SK-N-SH (cell line): Measurements from ENCODE around the gene LRRC40. TPM values are rescaled to one million over a fixed set of nuclear protein-coding genes. Genes with fewer than 3 reads are reported as not detected.

ENCODE experiments used
- CTCF ChIA-PET: fragments of 300-600, 350-600 bp; formaldehyde crosslinking; extraction: SDS; loops from one replicate; lab custom pipeline; 2021; lab: Yijun Ruan, JAX
- POLR2A ChIA-PET: fragments of 350-600 bp; sonication (Branson Sonifier 250); formaldehyde crosslinking; extraction: SDS; loops from one replicate; lab custom pipeline; 2020; ENCODE audit warnings: antibody characterized with exemption, inconsistent platforms; lab: Yijun Ruan, JAX
- DNase-seq: peaks from one replicate; pipeline ENCODE4 v3.0.0; 2012
- H2AFZ ChIP-seq: fragments of 200-600 bp; sonication (generic); 2 replicates; pipeline ENCODE4 v1.8.1; 2016; ENCODE audit warnings: antibody characterized with exemption, mild to moderate bottlenecking, low read depth
- H3F3A ChIP-seq: fragments of 200-600 bp; sonication (generic); replicated peaks from 2 replicates; pipeline ENCODE3; 2016; ENCODE audit warnings: antibody characterized with exemption, mild to moderate bottlenecking; ENCODE audit not compliant: insufficient read depth
- H3K27ac ChIP-seq, 2 experiments: fragments of 200-500 bp in 1 of 2; fragments of 200-600 bp in 1 of 2; sonication (Bioruptor generic) in 1 of 2; sonication (generic), shearing (Covaris generic) in 1 of 2; 2 replicates each; pipeline versions ENCODE4 v1.5.1 to v1.6.1; 2014 to 2016; ENCODE audit warnings: low read depth in 2 of 2, inconsistent platforms in 1 of 2, low read length in 1 of 2, mild to moderate bottlenecking in 1 of 2, mixed read lengths in 1 of 2
- H3K27me3 ChIP-seq: fragments of 200-600 bp; sonication (generic), shearing (Covaris generic); 2 replicates; pipeline ENCODE4 v1.6.1; 2016; ENCODE audit warnings: mixed run types; ENCODE audit not compliant: insufficient read depth
- H3K36me3 ChIP-seq, 2 experiments: fragments of 200-500 bp in 1 of 2; fragments of 200-600 bp in 1 of 2; sonication (Bioruptor generic) in 1 of 2; sonication (generic) in 1 of 2; replicated peaks in 1 of 2; 2 replicates each; pipeline versions ENCODE3 to v1.5.1; 2014 to 2016; ENCODE audit warnings: low read length in 1 of 2, mild to moderate bottlenecking in 1 of 2; ENCODE audit not compliant: insufficient read depth in 2 of 2, control insufficient read depth in 1 of 2
- H3K4me1 ChIP-seq, 2 experiments: fragments of 200-500 bp in 1 of 2; fragments of 200-600 bp in 1 of 2; sonication (Bioruptor generic) in 1 of 2; sonication (generic), shearing (Covaris generic) in 1 of 2; 2 replicates each; pipeline versions ENCODE4 v1.5.1 to v1.6.1; 2014 to 2016; ENCODE audit warnings: low read depth in 1 of 2, low read length in 1 of 2, mixed run types in 1 of 2; ENCODE audit not compliant: insufficient read depth in 2 of 2, control insufficient read depth in 1 of 2
- H3K4me2 ChIP-seq: fragments of 200-600 bp; sonication (generic), shearing (Covaris generic); 2 replicates; pipeline ENCODE4 v1.6.1; 2017; ENCODE audit warnings: mixed run types
- H3K4me3 ChIP-seq, 2 experiments: fragments of 200-500 bp in 1 of 2; fragments of 200-600 bp in 1 of 2; sonication (Bioruptor generic) in 1 of 2; sonication (generic), shearing (Covaris generic) in 1 of 2; 2 replicates each; pipeline versions ENCODE4 v1.5.1 to v1.8.1; 2014 to 2016; ENCODE audit warnings: low read depth in 2 of 2, inconsistent platforms in 1 of 2, low read length in 1 of 2, mild to moderate bottlenecking in 1 of 2, mixed read lengths in 1 of 2, moderate library complexity in 1 of 2
- H3K79me2 ChIP-seq: fragments of 200-600 bp; sonication (generic); 2 replicates; pipeline ENCODE4 v1.8.1; 2017; ENCODE audit warnings: mild to moderate bottlenecking; ENCODE audit not compliant: insufficient read depth
- H3K9ac ChIP-seq: fragments of 200-600 bp; sonication (generic); 2 replicates; pipeline ENCODE4 v1.6.1; 2017; ENCODE audit warnings: mixed run types
- H3K9me2 ChIP-seq: fragments of 200-600 bp; sonication (generic); 2 replicates; pipeline ENCODE4 v1.6.1; 2017; ENCODE audit warnings: mixed run types
- H3K9me3 ChIP-seq: fragments of 200-600 bp; sonication (generic); 2 replicates; pipeline ENCODE4 v1.6.1; 2017; ENCODE audit warnings: mixed run types, mild to moderate bottlenecking, moderate library complexity
- H4K20me1 ChIP-seq: fragments of 200-600 bp; sonication (generic); 2 replicates; pipeline ENCODE4 v1.6.1; 2017; ENCODE audit warnings: mild to moderate bottlenecking, mixed run types; ENCODE audit not compliant: insufficient read depth
- FOXM1 ChIP-seq: IDR thresholded peaks from 2 replicates; pipeline ENCODE4 v1.4.0; 2012; ENCODE audit warnings: low read depth, mild to moderate bottlenecking
- POLR2AphosphoS5 ChIP-seq: IDR thresholded peaks from 2 replicates; pipeline ENCODE4 v1.6.1; 2012; ENCODE audit warnings: low read depth, low read length
- SMC3 ChIP-seq: IDR thresholded peaks from 2 replicates; pipeline ENCODE4 v1.6.1; 2012; ENCODE audit warnings: low read depth, low read length, improper control_type of control experiment
- WGBS: methylation state at CpG from one replicate; pipeline ENCODE4 v1.1.6; 2017; ENCODE audit warnings: low lambda C conversion rate; 5-methylcytosine and 5-hydroxymethylcytosine counted together
- polyA plus RNA-seq, 3 experiments: library from polyadenylated mRNA; depleted of rRNA; stranded (reverse); fragments of >200 nt; gene quantifications; 2 replicates each; pipeline ENCODE4 v1.2.3, GENCODE V29; 2012
- TF ChIP-seq, protein P1 (sequence below): IDR thresholded peaks from 2 replicates; pipeline ENCODE4 v1.4.0; 2012; ENCODE audit warnings: low read depth, borderline replicate concordance
- TF ChIP-seq, protein P2 (sequence below): fragments of 200-600 bp; sonication (generic); IDR thresholded peaks from 2 replicates; pipeline ENCODE4 v1.6.1; 2017; ENCODE audit warnings: antibody characterized with exemption, mild to moderate bottlenecking, moderate library complexity

Gene LRRC40
- polyA plus RNA-seq, 1 of the 3 experiments (the other 2 are of a cell fraction): 5.6 TPM

DNA sequence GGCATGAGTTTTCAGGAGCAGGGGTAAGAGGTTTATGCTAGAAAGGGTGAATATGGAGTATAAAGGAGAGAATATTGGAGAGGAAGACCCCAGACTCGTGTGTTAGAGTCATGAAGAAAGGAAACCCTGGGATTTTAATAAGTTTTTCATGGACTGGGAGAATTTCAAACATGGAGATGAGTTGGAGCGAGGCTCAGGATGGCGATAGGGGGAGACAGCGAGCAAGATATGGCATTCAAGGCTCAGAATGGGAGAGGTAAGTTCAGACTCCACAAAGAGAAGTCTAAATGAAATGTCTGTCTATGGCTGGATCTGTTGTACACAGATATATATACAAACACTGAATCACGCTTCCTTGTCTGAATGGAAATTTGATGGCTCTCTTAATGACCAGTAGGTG is 92.5 kb downstream of the LRRC40 start:
- 63% methylated on average over 5 of the region's 5 CpGs for WGBS
- POLR2A ChIA-PET: no interaction called here

DNA sequence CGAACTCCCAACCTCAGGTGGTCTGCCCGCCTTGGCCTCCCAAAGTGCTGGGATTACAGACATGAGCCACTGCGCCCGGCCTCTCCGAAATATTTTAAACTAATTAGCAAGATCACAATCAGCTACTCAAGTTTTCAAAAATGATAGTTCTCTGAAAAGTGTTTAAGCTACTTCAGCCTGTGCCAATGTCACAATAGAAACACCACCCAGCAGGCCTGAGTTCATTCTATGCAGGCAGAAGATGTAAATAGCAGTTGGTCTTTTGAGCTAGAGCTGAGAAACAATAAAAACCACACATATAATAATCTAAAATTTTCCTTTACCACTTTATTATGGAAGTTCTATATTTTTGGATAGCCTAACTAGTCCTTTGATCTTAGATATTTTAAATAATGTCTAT is 96.1 kb downstream of the LRRC40 start:
- Histone ChIP-seq H3K4me2 (no peak overlapping the region), H3K27me3 (no peaks in the 10 kb centered on the region), H3K9me3 (no peaks in the 10 kb centered on the region), H3K4me1 (no peaks in the 10 kb centered on the region), H3K36me3 (no peaks in the 10 kb centered on the region), H3K9me2 (no peaks in the 10 kb centered on the region), H3K4me3 (no peak overlapping the region), H3K79me2 (no peaks in the 10 kb centered on the region), H3K9ac (no peak overlapping the region)
- CTCF ChIA-PET: interaction anchor here (1.6 kb wide), 1 partner anchor 9 kb away, joined by 4 read pairs; no protein-coding TSS in a partner anchor
- no peak for DNase-seq
- TF ChIP-seq FOXM1 (no peak), SMC3 (no peak)
- TF ChIP-seq, protein P1, sequence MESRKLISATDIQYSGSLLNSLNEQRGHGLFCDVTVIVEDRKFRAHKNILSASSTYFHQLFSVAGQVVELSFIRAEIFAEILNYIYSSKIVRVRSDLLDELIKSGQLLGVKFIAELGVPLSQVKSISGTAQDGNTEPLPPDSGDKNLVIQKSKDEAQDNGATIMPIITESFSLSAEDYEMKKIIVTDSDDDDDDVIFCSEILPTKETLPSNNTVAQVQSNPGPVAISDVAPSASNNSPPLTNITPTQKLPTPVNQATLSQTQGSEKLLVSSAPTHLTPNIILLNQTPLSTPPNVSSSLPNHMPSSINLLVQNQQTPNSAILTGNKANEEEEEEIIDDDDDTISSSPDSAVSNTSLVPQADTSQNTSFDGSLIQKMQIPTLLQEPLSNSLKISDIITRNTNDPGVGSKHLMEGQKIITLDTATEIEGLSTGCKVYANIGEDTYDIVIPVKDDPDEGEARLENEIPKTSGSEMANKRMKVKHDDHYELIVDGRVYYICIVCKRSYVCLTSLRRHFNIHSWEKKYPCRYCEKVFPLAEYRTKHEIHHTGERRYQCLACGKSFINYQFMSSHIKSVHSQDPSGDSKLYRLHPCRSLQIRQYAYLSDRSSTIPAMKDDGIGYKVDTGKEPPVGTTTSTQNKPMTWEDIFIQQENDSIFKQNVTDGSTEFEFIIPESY: no peak
- TF ChIP-seq, protein P2, sequence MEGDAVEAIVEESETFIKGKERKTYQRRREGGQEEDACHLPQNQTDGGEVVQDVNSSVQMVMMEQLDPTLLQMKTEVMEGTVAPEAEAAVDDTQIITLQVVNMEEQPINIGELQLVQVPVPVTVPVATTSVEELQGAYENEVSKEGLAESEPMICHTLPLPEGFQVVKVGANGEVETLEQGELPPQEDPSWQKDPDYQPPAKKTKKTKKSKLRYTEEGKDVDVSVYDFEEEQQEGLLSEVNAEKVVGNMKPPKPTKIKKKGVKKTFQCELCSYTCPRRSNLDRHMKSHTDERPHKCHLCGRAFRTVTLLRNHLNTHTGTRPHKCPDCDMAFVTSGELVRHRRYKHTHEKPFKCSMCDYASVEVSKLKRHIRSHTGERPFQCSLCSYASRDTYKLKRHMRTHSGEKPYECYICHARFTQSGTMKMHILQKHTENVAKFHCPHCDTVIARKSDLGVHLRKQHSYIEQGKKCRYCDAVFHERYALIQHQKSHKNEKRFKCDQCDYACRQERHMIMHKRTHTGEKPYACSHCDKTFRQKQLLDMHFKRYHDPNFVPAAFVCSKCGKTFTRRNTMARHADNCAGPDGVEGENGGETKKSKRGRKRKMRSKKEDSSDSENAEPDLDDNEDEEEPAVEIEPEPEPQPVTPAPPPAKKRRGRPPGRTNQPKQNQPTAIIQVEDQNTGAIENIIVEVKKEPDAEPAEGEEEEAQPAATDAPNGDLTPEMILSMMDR: no peak
- TF ChIP-seq, all 33 proteins: peak for 0
- 87% methylated on average over 5 of the region's 5 CpGs for WGBS
- Histone ChIP-seq H2AFZ (no peak overlapping the region), H4K20me1 (no peaks in the 10 kb centered on the region), H3K27ac (no peak overlapping the region), H3F3A (no peaks in the 10 kb centered on the region)
- POLR2A ChIA-PET: no interaction called here

More for the DNA sequence above, 92.5 kb downstream of the LRRC40 start:
- Histone ChIP-seq H3K9me2 (no peaks in the 10 kb centered on the region), H3K9ac (no peak overlapping the region), H3K4me3 (no peak overlapping the region), H3K9me3 (no peaks in the 10 kb centered on the region), H3K4me2 (no peak overlapping the region), H3K36me3 (no peaks in the 10 kb centered on the region), H3K27me3 (no peaks in the 10 kb centered on the region), H3F3A (no peaks in the 10 kb centered on the region), H3K4me1 (no peaks in the 10 kb centered on the region), H4K20me1 (no peaks in the 10 kb centered on the region), H2AFZ (no peak overlapping the region), H3K79me2 (no peaks in the 10 kb centered on the region), H3K27ac (no peak overlapping the region)
- CTCF ChIA-PET: interaction anchor here (1.0 kb wide), 1 partner anchor 8 kb away, joined by 3 read pairs; no protein-coding TSS in a partner anchor
- TF ChIP-seq POLR2AphosphoS5: no peak
- TF ChIP-seq, protein P2: peak; percentile 20; the same call in 1 of the 2 replicates
- no peak for DNase-seq
